Measurements from ENCODE around the gene CCDC116. TPM values are rescaled to one million over a fixed set of nuclear protein-coding genes. Genes with fewer than 3 reads are reported as not detected.
"Not testable (repeated sequence)": the region's sequence is repeated elsewhere in the genome, so short reads cannot be mapped to it uniquely, and the experiment has no call there.

The CCDC116 gene
- total and polyA plus RNA-seq, 10 donors = 0.24 to 0.66 (median 0.49) TPM

- Histone ChIP-seq H3K9me3 (no peaks in the 10 kb centered on the region), H3K4me3 (no peak overlapping the region), H3K27ac (no peak overlapping the region), H3K36me3 (peaks cover 0 to 46% (median 4%) of the 10 kb centered on the region in 6 donors), H3K27me3 (replicated peaks in 1 of 7) (no peaks in the 10 kb centered on the region), H3K4me1 (peaks cover 0 to 78% (median 19%) of the 10 kb centered on the region in 6 donors)
- WGBS, 5 donors = 90 to 100% (median 96%) methylated on average over 7 of the region's 7 CpGs
- intact Hi-C loops (cut with DNase I; ENCODE audit: low total_unique reads) = no loop called here
- no peak for DNase-seq
- TF ChIP-seq, protein P1, sequence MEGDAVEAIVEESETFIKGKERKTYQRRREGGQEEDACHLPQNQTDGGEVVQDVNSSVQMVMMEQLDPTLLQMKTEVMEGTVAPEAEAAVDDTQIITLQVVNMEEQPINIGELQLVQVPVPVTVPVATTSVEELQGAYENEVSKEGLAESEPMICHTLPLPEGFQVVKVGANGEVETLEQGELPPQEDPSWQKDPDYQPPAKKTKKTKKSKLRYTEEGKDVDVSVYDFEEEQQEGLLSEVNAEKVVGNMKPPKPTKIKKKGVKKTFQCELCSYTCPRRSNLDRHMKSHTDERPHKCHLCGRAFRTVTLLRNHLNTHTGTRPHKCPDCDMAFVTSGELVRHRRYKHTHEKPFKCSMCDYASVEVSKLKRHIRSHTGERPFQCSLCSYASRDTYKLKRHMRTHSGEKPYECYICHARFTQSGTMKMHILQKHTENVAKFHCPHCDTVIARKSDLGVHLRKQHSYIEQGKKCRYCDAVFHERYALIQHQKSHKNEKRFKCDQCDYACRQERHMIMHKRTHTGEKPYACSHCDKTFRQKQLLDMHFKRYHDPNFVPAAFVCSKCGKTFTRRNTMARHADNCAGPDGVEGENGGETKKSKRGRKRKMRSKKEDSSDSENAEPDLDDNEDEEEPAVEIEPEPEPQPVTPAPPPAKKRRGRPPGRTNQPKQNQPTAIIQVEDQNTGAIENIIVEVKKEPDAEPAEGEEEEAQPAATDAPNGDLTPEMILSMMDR (IDR thresholded peaks at IDR 0.05 in 8 of 11, conservative IDR thresholded peaks at IDR 0.05 in 3 of 11) = no peak
- TF ChIP-seq POLR2AphosphoS5 (IDR thresholded peaks at IDR 0.05) = no peak
- TF ChIP-seq POLR2A (IDR thresholded peaks at IDR 0.05) = no peak
Measured at GRCh38 chr22:21605887-21606564, 26.5 kb upstream of the CCDC116 start.

- no peak overlapping the region for H3K4me3 ChIP-seq
- H3K27me3 ChIP-seq (replicated peaks in 1 of 7) = no peaks in the 10 kb centered on the region
- DNase-seq = no peak
- H3K27ac ChIP-seq = no peak overlapping the region
- H3K9me3 ChIP-seq = no peaks in the 10 kb centered on the region
- intact Hi-C loops (cut with DNase I; ENCODE audit: low total_unique reads) = no loop called here
- peaks cover 0 to 70% (median 17%) of the 10 kb centered on the region in 6 donors for H3K4me1 ChIP-seq
- H3K36me3 ChIP-seq = peaks cover 0 to 54% (median 12%) of the 10 kb centered on the region in 6 donors
- WGBS, 5 donors = 94 to 97% (median 96%) methylated on average over 8 of the region's 8 CpGs
- TF ChIP-seq POLR2A (IDR thresholded peaks at IDR 0.05) = no peak
- TF ChIP-seq POLR2AphosphoS5 (IDR thresholded peaks at IDR 0.05) = no peak
Measured at GRCh38 chr22:21606775-21607174, 25.8 kb upstream of the CCDC116 start.

GRCh38 chr22:21609556-21610157 is 22.9 kb upstream of the CCDC116 start:
- H3K27me3 ChIP-seq (replicated peaks in 1 of 7); H3K9me3 ChIP-seq; H3K27ac ChIP-seq; DNase-seq; H3K4me3 ChIP-seq; intact Hi-C loops (cut with DNase I; ENCODE audit: low total_unique reads): not testable (repeated sequence)
- 95 to 98% (median 96%) methylated on average over 11 of the region's 11 CpGs for WGBS, 5 donors
- Histone ChIP-seq H3K36me3 (peaks cover 0 to 68% (median 33%) of the 10 kb centered on the region in 6 donors), H3K4me1 (peaks cover 0 to 59% (median 21%) of the 10 kb centered on the region in 6 donors)

GRCh38 chr22:21611210-21611977 is 21.2 kb upstream of the CCDC116 start:
- 89 to 93% (median 90%) methylated on average over 4 of the region's 4 CpGs for WGBS, 5 donors
- Histone ChIP-seq H3K27me3 (replicated peaks in 1 of 7) (no peaks in the 10 kb centered on the region), H3K4me1 (peaks cover 0 to 52% (median 22%) of the 10 kb centered on the region in 6 donors), H3K4me3 (no peak overlapping the region), H3K27ac (no peak overlapping the region), H3K9me3 (no peaks in the 10 kb centered on the region), H3K36me3 (peaks cover 0 to 81% (median 38%) of the 10 kb centered on the region in 6 donors)
- TF ChIP-seq POLR2AphosphoS5 (IDR thresholded peaks at IDR 0.05) (peak in 1 of 3 donors; percentile 27), POLR2A (IDR thresholded peaks at IDR 0.05) (no peak)
- TF ChIP-seq, protein P1 (IDR thresholded peaks at IDR 0.05 in 8 of 11, conservative IDR thresholded peaks at IDR 0.05 in 3 of 11) = no peak
- no peak for DNase-seq
- intact Hi-C loops (cut with DNase I; ENCODE audit: low total_unique reads) = no loop called here
